ENCODE data around the gene ORAI3.
"Not testable (repeated sequence)": the region's sequence is repeated elsewhere in the genome, so short reads cannot be mapped to it uniquely, and the experiment has no call there.

The ORAI3 gene

GRCh38 chr16:30923554-30924075 is 25.3 kb upstream of the ORAI3 start, which contains the start of gene FBXL19:
Gene FBXL19, plus strand, starts transcription at chr16:30923572. Its CDS starts 2,183 bp downstream, at chr16:30925755.
- DNase-seq (ENCODE audit: low read depth in 1 of 2, low spot score in 1 of 2), result no peak

DNA sequence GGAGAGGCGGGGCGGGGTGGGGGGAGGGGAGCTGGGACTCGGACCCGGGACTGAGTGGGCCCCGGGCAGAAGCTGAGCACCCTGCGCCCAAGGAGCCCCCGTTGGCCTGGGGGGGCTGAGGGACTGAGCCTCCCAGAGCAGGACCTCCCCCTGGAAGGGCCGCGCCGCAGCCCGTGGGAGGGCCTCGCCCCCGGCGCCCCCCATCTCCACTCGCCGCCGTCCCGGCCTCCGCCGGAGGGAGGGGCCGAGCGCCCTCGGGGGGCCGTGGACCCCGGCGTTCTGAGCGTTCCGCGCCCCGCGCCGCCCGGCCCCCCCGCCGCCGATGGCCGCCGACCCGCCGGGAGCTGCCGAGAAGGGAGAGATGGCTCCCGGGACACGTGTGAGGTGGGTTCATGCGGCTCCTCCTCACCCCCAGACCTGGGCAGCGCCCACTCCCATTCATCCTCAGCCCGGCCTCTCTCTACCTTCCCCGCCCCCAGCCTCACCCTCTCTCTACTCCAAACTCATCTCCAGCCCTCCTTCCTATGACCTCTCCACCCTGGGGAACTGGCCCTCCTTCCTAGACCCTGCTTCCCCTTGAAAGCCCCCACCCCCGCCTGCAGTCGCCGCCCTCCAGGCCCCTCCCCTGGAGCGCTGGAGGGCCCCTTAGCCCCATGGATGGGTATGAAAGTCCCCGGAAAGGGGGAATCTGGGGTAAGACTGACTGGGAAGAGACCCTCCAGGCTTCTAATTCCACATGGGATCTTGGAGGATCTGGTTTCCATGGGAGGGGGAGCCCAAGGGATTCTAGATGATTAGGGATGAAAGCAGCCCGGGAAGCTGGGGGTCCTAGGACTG is 24.6 kb upstream of the ORAI3 start:
- DNase-seq (ENCODE audit: low read depth in 1 of 2, low spot score in 1 of 2), result no peak

GRCh38 chr16:30924913-30925631 is 23.8 kb upstream of the ORAI3 start:
- DNase-seq (ENCODE audit: low read depth in 1 of 2, low spot score in 1 of 2), result no peak

GRCh38 chr16:30925632-30925987 is 23.3 kb upstream of the ORAI3 start:
- no peak for DNase-seq (ENCODE audit: low read depth in 1 of 2, low spot score in 1 of 2)

DNA sequence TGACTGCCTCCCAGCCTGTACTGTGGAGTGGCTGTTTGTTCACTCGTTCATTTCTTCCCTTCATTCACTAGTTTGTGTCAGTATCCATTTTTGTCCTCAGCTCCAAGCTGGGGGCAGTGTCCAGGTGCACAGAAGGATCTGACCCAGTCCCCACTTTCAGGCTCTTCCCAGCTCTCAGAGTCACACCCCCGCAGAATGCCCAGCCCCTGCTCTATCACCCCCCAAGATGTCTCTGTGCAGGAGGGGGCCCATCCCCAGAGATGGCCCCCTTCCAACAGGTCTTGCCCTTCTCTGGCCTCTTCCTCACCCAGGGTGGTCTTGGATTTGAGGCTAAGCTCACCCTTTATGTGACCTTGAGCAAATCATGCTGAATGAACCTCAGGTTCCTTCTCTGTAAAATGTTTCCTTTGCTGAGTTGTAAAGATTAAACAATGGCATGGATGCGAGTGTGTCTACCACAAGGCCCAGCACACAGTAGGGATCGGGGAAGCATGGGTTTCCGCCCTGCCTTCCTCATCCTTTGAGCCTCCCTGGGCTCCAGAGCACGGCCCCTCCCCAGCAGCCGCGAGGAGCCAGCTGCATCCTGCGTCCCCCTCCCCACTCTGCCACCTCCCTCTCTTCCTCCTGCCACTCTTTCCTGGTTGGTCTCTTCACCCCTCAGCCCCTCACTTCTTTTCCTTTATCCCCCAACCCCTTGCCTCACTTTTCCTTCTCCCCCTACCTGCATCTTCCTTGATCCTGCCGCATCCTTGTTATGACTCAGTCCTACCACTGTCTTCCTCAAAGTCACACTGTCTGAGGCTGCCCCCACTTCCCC is 22.7 kb upstream of the ORAI3 start:
- DNase-seq (ENCODE audit: low read depth in 1 of 2, low spot score in 1 of 2), result no peak

DNA sequence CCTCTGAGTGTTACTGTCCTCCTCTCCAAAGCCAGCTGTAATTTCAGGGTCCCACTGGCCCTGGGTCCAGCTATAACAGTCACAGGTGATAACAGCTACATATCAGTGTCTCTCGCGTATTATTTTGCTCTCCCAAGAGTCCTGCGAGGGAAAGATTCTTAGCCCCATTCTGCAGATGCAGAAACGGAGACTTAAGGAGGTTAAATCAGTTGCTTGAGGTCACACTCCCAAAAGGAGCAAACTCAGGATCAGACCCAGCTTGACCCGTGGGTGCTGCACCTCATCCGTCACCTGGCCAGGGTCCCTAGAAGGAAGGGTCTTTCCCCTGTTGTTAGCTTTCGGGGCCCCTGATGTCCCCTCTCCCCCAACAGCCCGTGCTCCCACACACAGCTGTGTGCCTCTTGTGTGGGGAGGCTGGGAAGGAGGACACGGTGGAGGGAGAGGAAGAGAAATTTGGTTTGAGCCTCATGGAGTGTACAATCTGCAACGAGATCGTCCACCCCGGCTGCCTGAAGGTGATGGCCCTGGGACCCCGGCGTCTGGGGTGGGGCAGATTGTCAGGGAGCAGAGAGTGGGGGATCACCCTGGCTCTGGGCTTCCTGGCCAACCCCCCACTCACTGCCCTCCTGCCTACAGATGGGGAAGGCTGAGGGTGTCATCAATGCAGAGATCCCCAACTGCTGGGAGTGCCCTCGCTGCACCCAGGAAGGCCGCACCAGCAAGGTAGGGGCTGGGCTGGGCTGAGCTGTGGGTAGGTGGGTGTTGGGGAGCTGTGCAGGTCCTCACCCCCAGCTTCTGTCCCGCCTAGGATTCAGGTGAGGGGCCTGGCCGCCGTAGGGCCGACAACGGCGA is 21.7 kb upstream of the ORAI3 start:
- no peak for DNase-seq (ENCODE audit: low read depth in 1 of 2, low spot score in 1 of 2)

- DNase-seq (ENCODE audit: low read depth in 1 of 2, low spot score in 1 of 2), result no peak
Observed at GRCh38 chr16:30927789-30928378, 21.0 kb upstream of the ORAI3 start.

DNA sequence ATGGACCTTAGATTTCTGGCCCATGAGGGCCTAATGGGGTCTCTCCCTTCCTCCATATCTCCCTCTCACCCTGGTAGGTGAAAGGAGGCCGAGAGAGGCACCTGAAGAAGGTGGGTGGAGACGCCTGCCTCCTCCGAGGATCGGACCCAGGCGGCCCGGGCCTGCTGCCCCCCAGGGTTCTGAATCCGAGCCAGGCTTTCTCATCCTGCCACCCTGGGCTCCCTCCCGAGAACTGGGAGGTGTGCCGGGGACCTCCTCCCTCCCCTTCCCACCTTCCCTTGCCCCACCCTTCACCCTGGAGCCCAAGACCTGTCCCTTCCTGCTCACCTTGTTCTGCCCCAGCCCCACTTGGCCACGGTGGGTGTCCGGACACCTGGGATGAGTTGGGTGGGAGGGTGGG is 20.5 kb upstream of the ORAI3 start:
- no peak for DNase-seq (ENCODE audit: low read depth in 1 of 2, low spot score in 1 of 2)

DNA sequence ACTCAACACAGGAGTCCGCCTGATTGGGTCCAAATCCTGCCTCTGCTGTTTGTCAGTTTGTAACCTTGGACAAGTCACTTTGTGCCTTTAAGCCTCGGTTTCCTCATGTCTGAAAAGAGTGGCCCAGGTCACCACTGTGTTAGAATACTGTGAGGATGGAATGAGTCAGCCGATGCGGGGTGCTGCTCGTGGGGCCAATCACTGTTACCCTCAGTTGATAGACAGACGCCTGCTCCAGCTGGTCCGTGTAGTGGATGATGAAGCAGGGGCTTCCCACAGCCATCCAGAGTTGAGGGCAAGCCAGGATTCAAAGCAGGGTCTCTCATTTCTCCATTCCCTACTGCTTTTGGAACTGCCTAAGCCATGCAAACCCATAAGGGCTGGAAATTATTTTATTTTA is 19.7 kb upstream of the ORAI3 start:
- DNase-seq (ENCODE audit: low read depth in 1 of 2, low spot score in 1 of 2), result no peak

DNA sequence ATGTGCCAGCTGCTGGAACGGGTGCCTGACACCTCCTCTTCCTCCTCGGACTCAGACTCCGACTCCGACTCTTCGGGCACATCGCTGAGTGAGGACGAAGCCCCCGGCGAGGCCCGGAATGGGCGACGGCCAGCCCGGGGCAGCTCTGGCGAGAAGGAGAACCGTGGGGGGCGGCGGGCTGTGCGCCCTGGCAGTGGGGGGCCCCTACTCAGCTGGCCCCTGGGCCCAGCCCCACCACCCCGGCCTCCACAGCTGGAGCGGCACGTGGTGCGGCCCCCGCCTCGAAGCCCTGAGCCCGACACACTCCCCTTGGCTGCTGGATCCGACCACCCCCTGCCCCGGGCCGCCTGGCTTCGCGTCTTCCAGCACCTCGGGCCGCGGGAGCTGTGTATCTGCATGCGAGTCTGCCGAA is 18.7 kb upstream of the ORAI3 start:
- no peak for DNase-seq (ENCODE audit: low read depth in 1 of 2, low spot score in 1 of 2)

DNA sequence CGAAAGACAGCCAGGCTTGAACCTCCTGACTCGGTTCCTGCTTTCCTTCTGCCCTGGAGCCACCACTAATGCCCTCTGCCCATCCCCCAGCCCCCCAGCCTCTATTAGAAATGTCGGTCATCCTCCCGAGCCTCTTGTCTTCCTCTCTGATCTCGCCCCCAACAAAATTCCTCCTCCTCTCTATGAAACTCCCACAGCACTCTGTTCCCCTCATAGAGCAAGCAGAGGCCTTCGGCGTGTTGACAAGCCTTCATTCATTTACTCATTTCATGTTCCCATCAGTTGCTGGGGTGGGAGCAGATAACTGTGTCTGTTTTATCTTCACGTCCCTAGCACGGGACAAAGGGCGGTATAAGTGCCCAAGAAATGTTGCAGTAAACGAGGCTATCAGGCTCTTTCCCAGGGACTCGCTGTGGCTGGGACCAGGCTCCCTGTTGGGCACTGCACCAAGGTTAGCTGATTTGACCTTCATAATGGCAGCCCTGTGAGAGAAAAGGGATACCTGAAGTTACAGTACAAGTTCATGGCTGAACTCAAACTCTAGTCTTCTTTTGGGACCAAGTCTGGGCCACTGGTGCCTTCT is 17.7 kb upstream of the ORAI3 start:
- DNase-seq (ENCODE audit: low read depth in 1 of 2, low spot score in 1 of 2), result no peak

DNA sequence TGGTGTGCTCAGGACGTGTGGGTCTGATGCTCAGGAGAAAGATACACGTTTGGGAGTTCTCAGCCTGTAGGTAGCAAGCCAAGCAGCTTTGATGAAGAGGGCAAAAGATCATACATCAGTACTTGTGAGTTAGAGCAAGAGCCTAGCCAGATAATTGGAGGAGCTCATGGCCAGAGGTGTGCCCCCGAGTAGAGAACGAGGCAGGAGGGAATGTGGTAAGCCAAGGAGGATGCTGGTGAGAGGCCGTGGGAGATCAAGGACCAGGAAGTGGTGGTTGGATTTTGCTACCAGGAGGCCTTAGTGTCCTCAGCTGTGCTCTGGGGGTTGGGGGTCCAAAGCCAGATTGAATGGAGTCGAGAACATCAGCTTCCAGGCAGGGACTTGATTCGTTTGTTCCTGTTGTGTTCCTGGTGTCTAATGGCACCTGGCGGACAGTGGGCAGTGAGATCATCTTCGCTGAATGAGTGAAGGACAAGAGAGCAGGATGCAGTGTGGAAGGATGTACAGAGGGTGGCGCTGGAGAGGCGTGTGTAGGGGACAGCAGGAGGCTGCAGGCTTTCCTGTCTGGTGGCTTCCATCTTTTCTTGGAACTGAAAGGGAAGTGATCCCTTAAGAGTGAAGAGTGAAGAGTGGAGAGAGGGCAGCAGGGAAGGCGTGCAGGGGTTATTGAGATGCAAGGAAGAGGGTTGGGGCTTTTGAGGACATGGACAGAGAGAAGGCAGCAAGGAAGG is 13.9 kb upstream of the ORAI3 start:
- DNase-seq (ENCODE audit: low read depth in 1 of 2, low spot score in 1 of 2), result no peak

DNA sequence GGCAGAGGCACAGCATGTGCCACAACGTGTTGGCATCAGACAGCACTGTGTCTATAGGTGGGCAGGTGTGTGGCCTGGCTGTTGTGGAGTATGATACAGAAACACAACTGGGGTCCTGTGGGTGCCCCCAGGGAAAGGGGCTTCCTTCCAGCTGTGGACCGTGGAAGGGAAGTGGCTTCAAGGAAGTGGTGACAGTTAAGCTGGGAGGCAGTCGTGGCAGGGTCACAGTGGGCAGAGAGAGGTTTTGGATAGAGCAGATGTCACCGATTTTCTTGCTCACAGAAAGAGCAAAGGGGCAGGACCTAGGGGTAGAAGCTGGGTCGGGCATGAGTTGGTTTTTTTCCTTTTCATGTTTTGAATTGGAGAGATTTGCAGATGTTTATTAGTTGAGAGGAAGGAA is 11.2 kb upstream of the ORAI3 start:
- DNase-seq (ENCODE audit: low read depth in 1 of 2, low spot score in 1 of 2), result no peak

- not testable (repeated sequence) for DNase-seq (ENCODE audit: low read depth in 1 of 2, low spot score in 1 of 2)
Observed at GRCh38 chr16:30939571-30939970, 9.3 kb upstream of the ORAI3 start.

- no peak for DNase-seq (ENCODE audit: low read depth in 1 of 2, low spot score in 1 of 2)
Observed at GRCh38 chr16:30941600-30942425, 7.1 kb upstream of the ORAI3 start.

- DNase-seq (ENCODE audit: low read depth in 1 of 2, low spot score in 1 of 2), result no peak
Observed at GRCh38 chr16:30942426-30942806, 6.5 kb upstream of the ORAI3 start.

DNA sequence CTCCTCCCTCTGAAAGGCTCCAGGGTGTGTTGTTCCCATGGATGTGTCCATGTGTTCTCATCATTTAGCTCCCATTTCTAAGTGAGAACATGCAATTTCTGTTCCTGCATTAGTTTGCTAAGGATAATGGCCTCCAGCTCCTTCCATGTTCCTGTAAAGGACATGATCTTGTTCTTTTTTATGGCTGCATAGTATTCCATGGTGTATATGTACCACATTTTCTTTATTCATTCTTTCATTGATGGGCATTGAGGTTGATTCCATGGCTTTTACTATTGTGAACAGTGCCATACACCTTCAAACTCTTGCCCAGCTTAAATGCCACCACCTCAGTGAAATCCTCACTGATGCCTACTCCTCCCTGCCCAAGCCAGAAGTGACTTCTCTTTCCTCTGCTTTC is 4.5 kb upstream of the ORAI3 start:
- no peak for DNase-seq (ENCODE audit: low read depth in 1 of 2, low spot score in 1 of 2)

All from activated CD4-positive, alpha-beta T cell treated with anti-CD3 and anti-CD28 coated beads, Interleukin-2, amount 50 U/mL, for 24 hours (primary cell).